Endothelial cell of umbilical vein (primary cell): Measurements from ENCODE around the gene JAKMIP1. TPM values are rescaled to one million over a fixed set of nuclear protein-coding genes. Genes with fewer than 3 reads are reported as not detected.
"Not testable (repeated sequence)": the region's sequence is repeated elsewhere in the genome, so short reads cannot be mapped to it uniquely, and the experiment has no call there.

Experiments used
- BruUV-seq: library from RNA; stranded (reverse); fragments of 400-500 nt; replicated peaks from 2 replicates; lab custom pipeline; 2021; lab: Mats Ljungman, UMichigan
- CTCF ChIA-PET: fragments of 300-600, 350-600 bp; sonication (Branson Sonifier 250); formaldehyde crosslinking; loops from one replicate; lab custom pipeline; 2021; ENCODE audit warnings: antibody characterized with exemption, inconsistent platforms; lab: Charles Lee
- POLR2A ChIA-PET: fragments of 300-600, 350-600 bp; sonication (Branson Sonifier 250); formaldehyde crosslinking; loops from one replicate; lab custom pipeline; 2021; ENCODE audit warnings: antibody characterized with exemption, inconsistent platforms; lab: Charles Lee
- DNase-seq: peaks from one replicate; pipeline ENCODE4 v3.0.0-alpha.2; 2011; ENCODE audit warnings: low read depth, low spot score
- FAIRE-seq: peaks from 2 replicates; lab custom pipeline; 2011; peaks lifted over from hg19 to GRCh38; lab: Jason Lieb, UNC
- H2AFZ ChIP-seq: 2 replicates; pipeline ENCODE4 v1.6.0; 2012; ENCODE audit warnings: low read depth, low read length, control low read depth, inconsistent platforms
- H3K27ac ChIP-seq: 2 replicates; pipeline ENCODE4 v1.5.1; 2011; ENCODE audit warnings: low read depth, mild to moderate bottlenecking, control low read depth, low read length, moderate library complexity; ENCODE audit not compliant: insufficient read depth
- H3K27me3 ChIP-seq, 2 experiments: 2 replicates each; pipeline versions ENCODE4 v1.6.0 to v1.6.1; 2011; ENCODE audit warnings: low read length in 2 of 2, mixed read lengths in 1 of 2; ENCODE audit not compliant: control insufficient read depth in 2 of 2, insufficient read depth in 2 of 2
- H3K36me3 ChIP-seq, 2 experiments: 2 replicates in 1 of 2; 3 replicates in 1 of 2; pipeline ENCODE4 v1.5.1; 2011; ENCODE audit warnings: low read length in 2 of 2, mild to moderate bottlenecking in 1 of 2, moderate library complexity in 1 of 2; ENCODE audit not compliant: control insufficient read depth in 2 of 2, insufficient read depth in 2 of 2; ENCODE audit errors: extremely low read depth in 1 of 2
- H3K4me1 ChIP-seq: 3 replicates; pipeline ENCODE4 v1.5.1; 2011; ENCODE audit warnings: mild to moderate bottlenecking, low read length; ENCODE audit not compliant: control insufficient read depth, insufficient read depth; ENCODE audit errors: extremely low read depth
- H3K4me2 ChIP-seq: 2 replicates; pipeline ENCODE4 v1.6.1; 2011; ENCODE audit warnings: low read length, control low read depth, mixed read lengths; ENCODE audit not compliant: insufficient read depth
- H3K4me3 ChIP-seq, 3 experiments: fragments of 200-600 bp in 1 of 3; sonication (generic), shearing (Covaris generic) in 1 of 3; replicated peaks in 1 of 3; 2 replicates each; pipeline ENCODE4 v1.5.1; 2011 to 2016; ENCODE audit warnings: control low read depth in 3 of 3, low read length in 3 of 3, mild to moderate bottlenecking in 2 of 3, inconsistent platforms in 1 of 3, low read depth in 1 of 3, moderate library complexity in 1 of 3; ENCODE audit not compliant: insufficient read depth in 1 of 3
- H3K79me2 ChIP-seq: 2 replicates; pipeline ENCODE4 v1.6.0; 2012; ENCODE audit warnings: low read length, inconsistent platforms; ENCODE audit not compliant: control insufficient read depth, insufficient read depth
- H3K9ac ChIP-seq: replicated peaks from 2 replicates; pipeline ENCODE3; 2011; ENCODE audit warnings: low read length, control low read depth; ENCODE audit not compliant: insufficient read depth; ENCODE audit errors: extremely low read depth
- H3K9me1 ChIP-seq: replicated peaks from 3 replicates; pipeline ENCODE4 v1.6.0; 2011; ENCODE audit warnings: mild to moderate bottlenecking, low read length; ENCODE audit not compliant: control insufficient read depth, insufficient read depth; ENCODE audit errors: extremely low read depth
- H3K9me3 ChIP-seq: replicated peaks from 2 replicates; pipeline ENCODE4 v1.5.1; 2012; ENCODE audit warnings: low read length, inconsistent platforms; ENCODE audit not compliant: control insufficient read depth, insufficient read depth
- H4K20me1 ChIP-seq: replicated peaks from 2 replicates; pipeline ENCODE3; 2011; ENCODE audit warnings: mild to moderate bottlenecking, low read length; ENCODE audit not compliant: control insufficient read depth, insufficient read depth; ENCODE audit errors: extremely low read depth
- JUN ChIP-seq: IDR thresholded peaks from 2 replicates; pipeline ENCODE4 v1.6.1; 2011; ENCODE audit warnings: borderline replicate concordance, low read depth; ENCODE audit not compliant: insufficient read length, insufficient read depth
- POLR2AphosphoS5 ChIP-seq: IDR thresholded peaks from 2 replicates; pipeline ENCODE4 v1.6.1; 2012; ENCODE audit warnings: low read depth, mild to moderate bottlenecking, control low read depth, low read length, moderate library complexity; ENCODE audit not compliant: insufficient read depth
- dilution Hi-C: fragments of 300-500 bp; cut with MboI; formaldehyde crosslinking; loops from one replicate; pipeline ENCODE4 v1.15.0; 2019; ENCODE audit warnings: low sequenced_read_pairs; ENCODE audit not compliant: extremely low pct_ligation_motif_present
- intact Hi-C: fragments of 100-400 bp; cut with micrococcal nuclease; formaldehyde crosslinking; loops from one replicate; pipeline ENCODE4 v1.10.0; 2022
- polyA plus RNA-seq, 4 experiments: library from polyadenylated mRNA; depleted of rRNA in 3 of 4; stranded (reverse) in 3 of 4; unstranded in 1 of 4; fragments of >200 nt; gene quantifications; 2 replicates each; pipeline versions ENCODE4 v1.2.1 to v1.2.3, GENCODE V29; 2011 to 2012; ENCODE audit warnings: missing spikeins in 1 of 4
- total RNA-seq: library from RNA; stranded (reverse); gene quantifications from 2 replicates; pipeline ENCODE4 v1.2.3, GENCODE V29; 2021
- TF ChIP-seq, protein P1 (sequence below): IDR thresholded peaks from 2 replicates; pipeline ENCODE4 v1.6.1; 2011; ENCODE audit not compliant: insufficient read depth, insufficient read length

JAKMIP1 gene
- total and polyA plus RNA-seq, 2 donors (not counting 3 experiments of a cell fraction or from before 2014, with no cell fraction given): not detected

DNA sequence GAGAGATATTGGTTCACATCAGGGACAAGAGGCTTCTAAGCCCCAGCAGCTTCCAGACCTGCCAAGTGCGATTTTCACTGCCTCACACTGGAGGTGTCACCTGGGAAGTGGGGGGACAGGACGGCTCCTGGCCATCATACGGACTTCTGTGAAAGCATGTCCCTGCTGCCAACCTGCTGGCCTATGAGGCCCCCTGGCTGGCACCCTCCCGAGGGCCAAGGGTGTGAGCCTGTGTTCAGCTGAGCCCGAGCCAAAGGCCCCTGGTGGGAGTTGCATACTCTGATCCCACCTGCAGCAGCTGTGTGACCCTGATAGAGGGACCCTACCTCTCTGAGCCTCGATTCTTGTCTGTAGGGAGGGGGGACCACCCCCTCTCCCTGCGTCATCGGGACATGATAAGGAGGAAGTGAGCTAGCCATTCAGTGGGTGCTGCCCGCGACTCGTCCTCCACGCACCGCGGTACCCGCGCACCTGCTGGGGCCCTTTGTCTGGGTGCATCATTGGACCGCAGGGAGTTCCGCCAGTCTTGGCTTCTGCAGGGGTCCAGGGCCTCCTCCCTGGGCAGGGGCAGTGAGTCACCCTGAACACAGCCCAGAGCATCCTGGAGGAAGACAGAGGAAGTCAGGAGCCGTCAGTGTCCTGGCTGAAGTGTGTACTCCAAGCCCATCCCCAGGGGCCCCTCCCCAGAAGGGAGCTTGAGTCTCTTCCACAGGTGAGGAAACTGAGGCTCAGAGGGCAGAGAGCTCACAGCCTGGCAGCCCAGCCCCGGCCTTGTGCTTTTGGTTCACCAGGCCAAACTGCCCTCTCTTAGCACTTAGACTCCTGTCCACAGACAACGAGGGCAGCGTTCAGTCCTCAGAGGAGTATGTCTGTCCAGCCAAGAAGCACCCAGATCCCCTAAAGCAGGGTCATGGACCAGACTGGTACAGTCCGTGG, 206.2 kb downstream of the JAKMIP1 start:
- no peaks in the 10 kb centered on the region for H3K36me3 ChIP-seq
- no peak overlapping the region for H3K27ac ChIP-seq
- H3K4me3 ChIP-seq: no peak overlapping the region
- CTCF ChIA-PET: no interaction called here
- H3K4me2 ChIP-seq: no peak overlapping the region
- no peaks in the 10 kb centered on the region for H3K79me2 ChIP-seq
- no peak overlapping the region for H2AFZ ChIP-seq
- H4K20me1 ChIP-seq: no peaks in the 10 kb centered on the region
- POLR2A ChIA-PET: no interaction called here
- DNase-seq: no peak
- BruUV-seq: no TSS peak
- intact Hi-C loops (no loop called here), dilution Hi-C loops (no loop called here)
- H3K9ac ChIP-seq: no peak overlapping the region
- TF ChIP-seq, protein P1, sequence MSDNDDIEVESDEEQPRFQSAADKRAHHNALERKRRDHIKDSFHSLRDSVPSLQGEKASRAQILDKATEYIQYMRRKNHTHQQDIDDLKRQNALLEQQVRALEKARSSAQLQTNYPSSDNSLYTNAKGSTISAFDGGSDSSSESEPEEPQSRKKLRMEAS: no peak
- no peak for TF ChIP-seq POLR2AphosphoS5
- TF ChIP-seq JUN: no peak
- no peak for FAIRE-seq
- H3K9me1 ChIP-seq: no peaks in the 10 kb centered on the region
- H3K9me3 ChIP-seq: no peaks in the 10 kb centered on the region
- H3K4me1 ChIP-seq: no peaks in the 10 kb centered on the region
- no peaks in the 10 kb centered on the region for H3K27me3 ChIP-seq

DNA sequence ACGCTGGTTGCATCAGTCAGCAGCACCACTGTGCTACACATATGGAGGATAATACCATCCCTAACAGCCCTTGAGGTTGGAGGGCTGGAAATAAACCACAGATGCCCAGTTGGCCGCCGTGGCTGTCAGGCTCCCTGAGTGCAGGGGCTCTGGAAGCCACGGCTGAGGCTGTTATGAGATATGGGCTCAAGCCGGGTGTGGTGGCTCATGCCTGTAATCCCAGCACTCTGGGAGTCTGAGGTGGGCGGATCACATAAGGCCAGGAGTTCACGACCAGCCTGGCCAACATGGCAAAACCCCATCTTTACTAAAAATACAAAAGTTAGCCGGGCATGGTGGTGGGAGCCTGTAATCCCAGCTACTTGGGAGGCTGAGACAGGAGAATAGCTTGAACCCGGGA, 207.0 kb downstream of the JAKMIP1 start:
- DNase-seq, H3K79me2 ChIP-seq, H3K9ac ChIP-seq, H3K4me1 ChIP-seq, POLR2A ChIA-PET, FAIRE-seq, H3K36me3 ChIP-seq, intact Hi-C loops, BruUV-seq, H2AFZ ChIP-seq, dilution Hi-C loops, H3K4me2 ChIP-seq, H4K20me1 ChIP-seq, H3K27ac ChIP-seq, H3K9me1 ChIP-seq, H3K9me3 ChIP-seq, H3K4me3 ChIP-seq, H3K27me3 ChIP-seq: not testable (repeated sequence)
- CTCF ChIA-PET: interaction anchor here (0.6 kb wide), 1 partner anchor 901 kb away, joined by 4 read pairs; no protein-coding TSS in a partner anchor
